ENCODE results near the gene AUTS2.

AUTS2 gene

DNA sequence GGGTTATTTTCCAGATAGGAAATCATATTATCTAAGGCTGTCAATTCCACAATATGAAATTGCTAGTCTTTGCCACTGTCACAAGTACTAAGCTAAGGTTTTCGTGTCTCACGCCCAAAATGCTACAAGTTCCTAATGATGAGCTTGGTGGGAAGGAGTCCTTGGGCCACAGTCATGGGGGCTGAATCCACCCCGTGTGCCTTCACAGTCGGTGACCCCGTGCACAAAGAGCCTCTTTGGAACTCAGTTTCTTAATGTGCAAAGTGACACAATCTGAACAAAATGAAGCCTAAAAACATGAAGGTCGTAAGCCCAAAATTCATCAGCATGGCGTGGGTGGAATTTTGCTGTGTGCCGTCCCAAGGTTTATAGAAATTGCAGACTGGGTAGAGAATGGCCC lies 1196.7 kb downstream of the AUTS2 start:
- DNase-seq (ENCODE audit: low read depth), result no peak
- no peak overlapping the region for H3K4me3 ChIP-seq (ENCODE audit: low read depth, low read length)
- TF ChIP-seq CTCF (IDR thresholded peaks at IDR 0.05; ENCODE audit: low read depth, low read length, missing control alignments), result no peak

GRCh38 chr7:70795948-70796347 lies 1197.7 kb downstream of the AUTS2 start:
- H3K4me3 ChIP-seq (ENCODE audit: low read depth, low read length), result no peak overlapping the region
- DNase-seq (ENCODE audit: low read depth), result no peak
- TF ChIP-seq CTCF (IDR thresholded peaks at IDR 0.05; ENCODE audit: low read depth, low read length, missing control alignments), result no peak

- no peak for DNase-seq (ENCODE audit: low read depth)
- no peak for TF ChIP-seq CTCF (IDR thresholded peaks at IDR 0.05; ENCODE audit: low read depth, low read length, missing control alignments)
- no peak overlapping the region for H3K4me3 ChIP-seq (ENCODE audit: low read depth, low read length)
Measured at GRCh38 chr7:70797109-70797514, 1198.8 kb downstream of the AUTS2 start.

- TF ChIP-seq CTCF (IDR thresholded peaks at IDR 0.05; ENCODE audit: low read depth, low read length, missing control alignments), result no peak
- H3K4me3 ChIP-seq (ENCODE audit: low read depth, low read length), result no peak overlapping the region
- no peak for DNase-seq (ENCODE audit: low read depth)
Measured at GRCh38 chr7:70799841-70800405, 1201.6 kb downstream of the AUTS2 start.

DNA sequence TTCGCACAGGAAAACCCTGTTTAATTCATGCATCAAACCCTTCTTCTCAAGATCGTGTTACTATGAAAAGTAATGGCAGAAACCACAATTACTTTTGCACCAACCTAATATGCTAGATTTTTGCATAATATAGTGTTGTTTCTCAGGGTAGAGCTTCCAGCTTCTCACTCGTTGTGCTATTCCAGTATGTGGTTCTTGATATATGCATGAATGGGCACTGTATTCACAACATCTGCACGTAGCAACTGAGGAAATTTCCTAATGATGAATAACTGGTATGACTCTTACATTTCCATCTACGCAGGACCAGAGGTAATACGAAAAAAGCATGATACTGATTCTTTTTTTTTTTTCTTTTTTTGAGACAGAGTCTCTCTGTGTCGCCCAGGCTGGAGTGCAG lies 1207.1 kb downstream of the AUTS2 start:
- DNase-seq (ENCODE audit: low read depth), result peak; percentile 35
- no peak for TF ChIP-seq CTCF (IDR thresholded peaks at IDR 0.05; ENCODE audit: low read depth, low read length, missing control alignments)
- H3K4me3 ChIP-seq (ENCODE audit: low read depth, low read length), result no peak overlapping the region

- no peak overlapping the region for H3K4me3 ChIP-seq (ENCODE audit: low read depth, low read length)
- no peak for TF ChIP-seq CTCF (IDR thresholded peaks at IDR 0.05; ENCODE audit: low read depth, low read length, missing control alignments)
- no peak for DNase-seq (ENCODE audit: low read depth)
Measured at GRCh38 chr7:70807650-70808049, 1209.4 kb downstream of the AUTS2 start.

DNA sequence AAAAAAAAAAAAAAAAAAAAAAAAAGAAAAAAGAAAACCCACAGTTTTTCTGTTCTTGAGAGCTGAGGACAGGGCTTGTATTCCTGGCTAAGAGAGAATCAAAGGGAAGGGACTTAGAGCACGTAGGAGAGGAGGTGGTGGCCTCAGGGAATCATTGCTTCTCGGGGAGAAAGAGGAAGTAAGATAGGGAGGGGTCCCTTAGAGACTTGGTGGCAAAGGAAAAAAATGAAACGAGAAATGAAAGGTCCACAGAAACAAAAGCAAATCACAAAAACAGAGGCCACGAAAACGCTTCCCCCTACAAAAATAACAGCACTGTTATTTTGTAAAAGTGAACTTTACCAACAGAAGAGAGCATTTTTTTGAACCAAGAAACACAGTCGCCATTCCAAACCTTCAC lies 1210.6 kb downstream of the AUTS2 start:
- peak; percentile 49 for DNase-seq (ENCODE audit: low read depth)
- peak overlapping the region; percentile 55 for H3K4me3 ChIP-seq (ENCODE audit: low read depth, low read length)
- TF ChIP-seq CTCF (IDR thresholded peaks at IDR 0.05; ENCODE audit: low read depth, low read length, missing control alignments), result no peak

All from GM12864 (cell line).